Measurements from ENCODE around the gene LRATD1.
A peak's percentile ranks its signal among the peaks of the same experiment; 100 is the strongest.

Gene LRATD1

DNA sequence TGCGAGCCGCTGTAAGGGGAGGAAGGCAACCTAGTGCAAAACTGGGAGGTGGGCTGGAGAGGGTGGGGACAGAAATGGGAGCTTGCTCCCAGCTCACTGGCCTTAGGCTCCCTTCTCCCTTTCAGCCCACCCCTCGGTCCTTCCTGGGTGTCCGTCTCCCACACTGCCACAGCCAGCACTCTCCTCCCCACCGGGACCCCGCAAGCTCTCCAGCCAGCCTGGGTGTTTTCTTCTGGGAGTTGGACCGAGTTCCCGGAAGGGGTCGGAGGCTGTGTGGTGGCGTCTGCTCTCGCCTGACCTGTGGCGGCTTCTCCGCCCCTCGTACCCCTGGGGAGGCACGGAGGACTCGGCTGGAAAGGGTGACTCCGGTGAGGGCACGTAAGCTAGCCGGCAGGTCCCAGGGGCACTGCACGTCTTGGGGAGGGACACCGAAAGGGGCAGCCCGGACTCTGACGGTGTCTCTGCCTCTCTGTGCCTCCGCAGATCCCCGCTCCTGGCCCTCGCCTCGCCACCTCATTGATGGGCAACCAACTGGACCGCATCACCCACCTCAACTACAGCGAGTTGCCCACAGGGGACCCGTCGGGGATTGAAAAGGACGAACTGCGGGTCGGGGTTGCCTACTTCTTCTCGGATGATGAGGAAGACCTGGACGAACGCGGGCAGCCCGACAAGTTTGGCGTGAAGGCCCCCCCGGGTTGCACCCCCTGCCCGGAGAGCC, 1.1 kb downstream of the LRATD1 start:
- DNase-seq (ENCODE audit: low read depth) = no peak

DNA sequence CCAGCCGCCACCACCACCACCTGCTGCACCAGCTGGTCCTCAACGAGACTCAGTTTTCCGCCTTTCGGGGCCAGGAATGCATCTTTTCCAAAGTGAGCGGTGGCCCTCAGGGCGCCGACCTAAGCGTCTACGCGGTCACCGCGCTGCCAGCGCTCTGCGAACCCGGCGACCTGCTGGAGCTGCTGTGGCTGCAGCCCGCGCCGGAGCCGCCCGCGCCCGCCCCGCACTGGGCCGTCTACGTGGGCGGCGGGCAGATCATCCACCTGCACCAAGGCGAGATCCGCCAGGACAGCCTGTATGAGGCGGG, 1.6 kb downstream of the LRATD1 start:
- DNase-seq (ENCODE audit: low read depth) = no peak

DNA sequence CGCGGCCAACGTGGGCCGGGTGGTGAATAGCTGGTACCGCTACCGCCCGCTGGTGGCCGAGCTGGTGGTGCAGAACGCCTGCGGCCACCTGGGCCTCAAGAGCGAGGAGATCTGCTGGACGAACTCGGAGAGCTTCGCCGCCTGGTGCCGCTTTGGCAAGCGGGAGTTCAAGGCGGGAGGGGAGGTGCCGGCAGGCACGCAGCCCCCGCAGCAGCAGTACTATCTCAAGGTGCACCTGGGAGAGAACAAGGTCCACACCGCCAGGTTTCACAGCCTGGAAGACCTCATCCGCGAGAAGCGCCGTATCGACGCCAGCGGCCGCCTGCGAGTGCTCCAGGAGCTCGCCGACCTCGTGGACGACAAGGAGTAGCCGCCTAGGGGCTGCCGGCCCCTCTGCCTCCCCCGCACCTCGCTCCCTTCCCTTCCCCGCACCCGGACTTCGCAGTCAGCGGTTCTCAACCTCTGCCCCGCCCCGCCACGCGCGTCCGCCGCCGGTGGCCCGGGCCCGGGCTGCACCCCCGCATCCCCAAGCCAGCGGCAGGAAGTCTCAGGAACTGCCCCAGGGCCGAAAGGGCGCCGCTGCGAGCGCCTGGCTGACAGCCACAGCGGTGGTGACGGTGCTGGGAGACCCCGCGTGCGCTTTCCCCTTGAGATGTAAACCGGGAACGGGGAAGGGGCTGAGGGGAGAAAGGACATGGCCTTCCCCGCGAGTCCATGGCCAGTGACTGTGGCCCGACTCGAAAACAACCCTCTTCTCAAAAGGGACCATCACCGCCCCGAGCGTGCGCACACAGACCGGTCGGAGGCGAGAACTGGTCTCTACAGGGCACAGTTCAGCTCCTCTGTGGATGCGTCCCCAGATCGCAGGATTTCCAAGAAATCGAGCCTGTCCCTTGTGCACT, 2.2 kb downstream of the LRATD1 start:
- peak; percentile 21 for DNase-seq (ENCODE audit: low read depth)

DNA sequence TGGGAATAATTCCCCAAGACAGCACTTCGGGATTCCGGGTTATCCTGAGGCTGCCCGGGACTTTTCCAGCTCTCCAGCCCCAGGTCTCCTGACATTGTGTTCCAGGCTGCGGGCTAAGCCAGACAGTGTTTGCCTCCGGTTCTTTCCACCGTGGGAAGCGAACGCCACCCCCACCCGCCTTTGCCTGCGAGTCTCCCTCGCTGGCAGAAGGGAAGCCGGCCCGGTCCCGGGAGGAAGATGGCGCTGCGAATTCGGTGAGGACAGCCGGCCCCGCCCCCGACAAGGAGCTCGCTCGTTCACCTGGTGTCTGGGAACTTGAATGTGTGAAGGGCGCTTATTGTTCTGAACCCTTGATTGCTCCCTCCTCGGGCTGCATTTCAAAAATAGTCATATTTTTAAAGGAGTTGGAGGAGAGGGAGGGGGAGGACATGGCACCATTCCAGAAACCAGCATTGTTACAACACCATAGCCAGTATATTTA, 2.9 kb downstream of the LRATD1 start:
- DNase-seq (ENCODE audit: low read depth) = no peak

DNA sequence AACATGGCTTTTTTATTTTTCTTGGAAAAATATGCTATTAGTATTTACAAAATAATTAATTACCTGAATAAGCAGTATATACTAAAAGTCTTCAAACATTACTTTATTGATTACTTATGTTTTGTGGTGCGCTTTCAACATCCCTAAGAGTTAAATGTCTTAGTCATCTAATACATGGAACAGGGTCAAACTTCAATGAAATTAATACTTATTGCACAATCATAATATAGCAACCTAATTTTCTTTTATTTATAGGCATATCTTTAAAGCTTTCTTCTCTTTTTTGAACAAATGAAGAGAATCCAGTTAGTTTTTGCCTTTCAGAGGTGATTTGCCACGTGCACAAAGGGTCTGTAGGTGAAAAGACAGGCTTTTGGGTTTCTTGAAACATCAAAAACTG, 6.0 kb downstream of the LRATD1 start:
- DNase-seq (ENCODE audit: low read depth) = no peak

DNA sequence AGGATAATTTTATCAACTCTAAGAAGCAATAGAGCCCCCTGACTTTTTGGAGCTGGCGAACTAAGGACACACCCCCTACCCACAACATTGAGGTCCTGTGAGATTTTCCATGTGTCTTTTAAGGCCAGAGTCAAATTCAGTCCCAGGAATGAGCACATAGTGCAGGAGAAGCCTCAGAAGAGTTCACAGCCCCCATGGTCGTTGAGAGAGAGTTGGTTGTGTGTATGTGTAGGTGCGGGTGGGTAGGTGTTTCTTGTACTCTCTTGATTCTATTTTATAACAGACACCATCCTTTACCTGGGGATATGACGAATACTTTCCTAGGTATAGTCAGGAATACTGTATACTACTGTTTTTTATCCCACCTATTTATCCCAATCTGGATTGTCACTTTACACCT, 8.6 kb downstream of the LRATD1 start:
- no peak for DNase-seq (ENCODE audit: low read depth)

DNA sequence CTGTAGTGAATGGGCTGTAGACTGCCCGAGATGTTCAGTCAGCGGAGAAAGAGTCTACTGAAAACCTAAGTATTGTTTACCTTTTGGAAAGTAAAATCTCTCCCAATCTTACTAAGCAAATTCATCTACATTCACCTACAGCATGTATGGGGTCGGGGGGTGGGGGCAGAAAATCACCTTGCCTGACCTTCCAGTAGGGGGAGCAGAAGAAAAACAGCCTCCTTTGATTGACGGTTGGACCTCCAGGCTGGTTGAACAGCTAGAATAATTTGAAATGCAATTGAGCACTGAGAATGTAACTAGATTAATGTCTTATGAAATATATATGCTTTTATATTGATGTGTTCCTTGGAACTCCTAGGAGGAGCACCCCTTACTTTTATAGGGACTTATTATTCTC, 10.0 kb downstream of the LRATD1 start:
- DNase-seq (ENCODE audit: low read depth) = no peak

DNA sequence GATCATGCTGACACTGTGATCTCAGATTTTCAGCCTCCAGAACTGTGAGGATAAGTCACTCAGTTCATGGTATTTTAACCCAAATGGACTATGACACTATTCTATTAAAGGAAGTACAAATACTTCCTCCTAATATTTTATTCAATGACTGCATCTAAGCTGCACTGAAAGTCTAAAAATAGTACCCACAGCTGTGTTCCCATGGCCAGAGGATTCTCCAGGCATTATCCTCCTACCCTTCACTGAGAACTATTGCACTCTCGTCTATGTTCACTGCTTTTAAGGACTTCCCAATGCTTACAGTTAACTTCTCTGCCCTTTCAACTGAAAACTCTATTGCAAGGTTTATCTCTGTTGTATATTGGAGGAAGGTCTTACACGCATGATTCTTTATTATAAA, 15.2 kb downstream of the LRATD1 start:
- no peak for DNase-seq (ENCODE audit: low read depth)

DNA sequence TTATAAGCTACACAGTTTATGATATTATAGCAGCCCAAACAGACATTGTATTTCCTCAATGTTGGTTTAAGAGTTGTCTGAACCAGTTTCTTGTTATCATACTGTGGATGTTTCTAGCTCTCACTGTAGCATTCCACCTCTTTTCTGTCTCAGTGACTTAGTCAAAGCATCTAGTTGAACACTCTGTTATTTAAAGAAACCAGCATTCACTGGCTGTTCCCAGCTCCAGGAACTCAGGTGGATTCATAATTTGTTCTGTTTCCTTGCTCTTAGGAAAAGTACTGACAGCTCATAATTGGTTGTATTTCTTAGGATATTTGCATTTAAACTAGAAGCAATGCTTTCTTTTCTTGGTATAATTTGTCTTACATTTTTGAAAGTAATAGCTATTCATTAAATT, 17.5 kb downstream of the LRATD1 start:
- DNase-seq (ENCODE audit: low read depth) = no peak

DNA sequence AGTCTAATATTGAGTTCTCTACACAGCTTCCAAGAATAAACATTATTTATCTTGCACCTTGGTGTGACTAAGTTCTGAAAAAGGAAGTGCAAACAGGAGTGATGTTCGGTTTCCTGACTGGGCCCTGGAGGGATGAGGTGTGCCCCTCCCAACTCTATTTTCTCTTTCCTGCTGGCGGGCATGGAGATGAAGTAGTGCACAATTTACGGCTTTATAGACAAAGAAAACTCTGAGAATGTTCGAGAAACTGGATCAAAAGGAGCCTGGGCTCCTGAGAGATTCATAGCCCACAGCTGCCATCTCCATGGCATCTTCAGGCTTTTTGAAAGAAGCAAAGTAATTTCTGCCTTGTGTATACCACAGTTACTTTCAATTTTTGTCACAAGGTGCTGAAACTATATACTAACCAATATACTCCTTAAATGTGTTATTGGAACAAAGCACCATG, 22.3 kb downstream of the LRATD1 start:
- no peak for DNase-seq (ENCODE audit: low read depth)

DNA sequence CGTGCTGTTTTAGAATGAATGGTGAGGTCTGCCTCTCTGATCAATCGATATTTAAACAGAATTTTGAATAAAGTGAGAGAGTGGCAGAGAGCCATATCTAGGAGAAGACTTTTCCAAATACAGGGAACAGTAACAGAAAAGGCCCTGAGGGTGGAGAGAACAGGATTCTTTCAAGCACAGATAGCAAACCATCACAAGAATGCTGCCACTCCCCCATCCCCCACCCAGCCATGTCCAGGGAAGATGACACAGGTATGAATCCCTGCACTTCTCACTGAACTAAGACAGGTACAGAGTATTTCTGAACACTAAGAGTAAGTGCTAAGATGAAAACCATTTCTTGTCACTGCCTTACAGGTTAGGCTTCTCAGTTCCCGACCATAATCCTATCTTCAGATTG, 23.6 kb downstream of the LRATD1 start:
- DNase-seq (ENCODE audit: low read depth) = no peak

DNA sequence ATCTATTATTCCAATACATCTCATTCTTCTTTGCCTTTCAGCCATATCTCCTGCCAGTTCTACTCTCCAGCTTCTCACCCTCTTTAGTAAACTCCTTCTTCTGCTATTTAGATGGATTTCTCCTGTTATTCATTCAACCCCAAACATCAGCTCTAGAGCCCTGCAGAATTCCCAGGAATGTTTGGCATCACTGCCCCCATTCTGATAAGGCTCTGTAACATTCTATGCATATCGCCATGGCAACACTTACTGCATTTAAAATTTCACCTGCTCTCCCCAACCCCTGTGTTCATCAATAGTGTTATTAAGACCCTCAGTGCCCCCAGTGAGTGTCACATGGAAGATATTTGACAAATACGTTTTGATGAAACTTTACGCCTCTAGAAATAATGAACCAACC, 28.6 kb downstream of the LRATD1 start:
- no peak for DNase-seq (ENCODE audit: low read depth)

DNA sequence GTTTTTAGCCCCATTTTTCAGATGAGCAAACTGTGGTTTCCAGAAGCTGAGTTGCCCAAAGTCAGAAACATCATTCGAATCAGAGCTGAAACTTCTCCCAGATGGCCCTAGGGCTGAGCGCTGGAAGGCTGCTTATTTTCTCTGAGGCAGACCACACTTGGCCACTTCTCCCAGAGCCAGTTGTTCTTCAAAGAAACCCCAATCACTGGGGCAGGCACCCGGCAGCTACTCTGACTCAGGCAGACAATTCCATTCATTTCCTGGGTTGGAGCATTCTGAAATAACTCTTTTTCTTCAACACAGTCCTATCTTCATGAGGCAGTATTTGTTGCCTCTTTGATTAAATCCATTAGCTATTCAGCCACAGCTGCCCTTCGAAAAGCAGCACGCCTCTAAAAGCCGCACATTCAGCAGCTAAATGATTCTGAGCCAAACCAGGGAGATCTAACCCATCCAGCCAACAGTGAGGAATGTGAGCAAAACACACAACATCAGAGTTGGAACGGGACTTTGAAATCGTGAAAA, 40.9 kb downstream of the LRATD1 start:
- DNase-seq (ENCODE audit: low read depth) = peak; percentile 8

DNA sequence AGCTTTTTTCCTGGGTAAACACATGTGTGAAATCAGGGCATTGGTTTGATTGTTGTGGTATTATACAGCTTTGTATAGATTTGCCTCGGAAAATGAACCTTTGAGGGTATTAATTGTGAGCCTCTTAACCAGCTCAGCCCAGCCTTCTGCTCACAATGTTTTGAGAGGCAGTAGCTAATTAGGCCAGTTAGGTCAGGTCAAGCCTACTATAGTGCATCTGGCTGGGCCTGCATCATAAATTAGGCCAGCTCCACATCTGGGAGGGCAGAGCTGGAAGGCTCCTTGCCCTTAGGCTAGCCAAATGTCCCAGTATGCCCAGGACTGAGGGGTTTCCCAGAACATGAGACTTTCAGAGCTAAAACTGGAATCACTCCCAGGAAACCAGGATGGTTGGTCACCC, 43.0 kb downstream of the LRATD1 start:
- DNase-seq (ENCODE audit: low read depth) = no peak

DNA sequence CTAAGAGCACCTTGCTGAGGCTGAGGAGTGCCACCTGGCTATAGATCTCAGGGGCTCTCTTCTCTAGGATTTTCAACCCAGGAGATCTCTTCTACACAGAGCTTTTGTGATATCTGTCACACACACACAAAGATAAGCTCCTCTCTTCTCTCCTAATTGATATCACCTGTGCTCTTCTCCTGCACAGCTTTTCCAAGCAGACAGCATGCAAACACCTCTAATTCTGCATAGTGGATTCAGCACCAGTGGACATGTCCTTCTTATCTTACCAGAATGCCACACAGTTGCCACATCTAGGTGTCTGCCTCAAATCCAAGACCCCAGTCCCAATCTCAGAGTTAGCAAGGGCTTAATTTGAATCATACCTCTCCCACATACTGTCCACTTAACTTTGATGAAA, 43.9 kb downstream of the LRATD1 start:
- DNase-seq (ENCODE audit: low read depth) = no peak

DNA sequence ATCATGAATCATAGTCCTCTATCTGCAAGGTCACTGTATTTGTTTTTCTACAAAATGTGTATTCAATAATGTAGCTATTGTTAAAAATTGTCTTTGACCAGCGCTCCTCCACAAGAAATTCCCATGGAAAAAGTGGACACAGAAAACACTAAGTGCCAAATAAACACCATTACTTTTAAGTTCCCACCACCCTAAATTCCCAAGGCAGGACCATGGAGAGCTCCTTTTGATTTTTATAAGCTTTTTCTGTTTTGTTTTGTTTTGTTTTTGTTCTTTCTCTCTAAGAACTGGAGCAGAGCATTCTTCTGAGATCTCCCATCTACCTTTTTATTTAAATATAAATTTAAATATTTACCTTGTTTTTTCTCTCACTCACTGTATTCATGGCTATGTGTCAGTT, 44.5 kb downstream of the LRATD1 start:
- DNase-seq (ENCODE audit: low read depth) = no peak

DNA sequence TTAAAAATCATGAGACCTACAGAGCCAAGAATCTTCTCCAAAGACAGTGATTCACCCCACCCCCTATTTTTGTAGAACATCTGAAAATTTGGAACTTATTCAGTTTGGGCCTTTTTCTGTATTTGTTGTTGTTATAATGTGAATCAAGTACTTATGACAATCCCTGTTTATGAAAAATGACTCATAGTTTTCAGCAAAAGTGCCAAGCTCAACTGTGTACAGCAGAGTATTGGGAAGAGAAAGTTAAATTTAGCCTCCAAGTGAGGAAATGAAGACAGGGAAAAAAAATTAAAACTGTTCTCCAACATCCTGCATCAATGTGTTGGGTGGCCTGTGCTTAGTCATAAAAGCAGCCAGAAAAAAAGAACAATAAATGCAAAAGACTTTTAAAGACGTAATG, 46.2 kb downstream of the LRATD1 start:
- DNase-seq (ENCODE audit: low read depth) = peak; percentile 3

DNA sequence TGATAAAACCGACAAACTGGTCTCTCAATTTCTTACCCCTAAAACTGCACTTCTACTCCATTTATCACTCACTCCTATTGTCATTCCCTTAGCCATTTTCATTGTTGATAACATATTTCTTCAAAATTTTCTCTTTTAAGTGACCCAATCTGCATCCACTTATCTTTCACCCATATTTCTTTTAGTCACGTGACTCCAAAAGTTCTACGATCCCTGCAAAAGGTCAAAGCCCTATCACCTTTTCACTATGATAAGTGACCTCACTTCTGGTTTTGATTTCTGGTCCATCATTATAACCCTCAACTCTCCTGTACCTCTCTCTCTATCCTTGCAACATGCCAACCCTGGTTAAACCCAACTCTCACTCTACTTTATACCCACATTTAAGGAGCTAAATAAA, 49.1 kb downstream of the LRATD1 start:
- DNase-seq (ENCODE audit: low read depth) = no peak
